HG02798 (cell line): ENCODE data around the gene RAPH1.
"Not testable (repeated sequence)": the region's sequence is repeated elsewhere in the genome, so short reads cannot be mapped to it uniquely, and the experiment has no call there.

Experiments
- ATAC-seq: cut with Tn5 transposase; IDR thresholded peaks from one replicate; pipeline ENCODE4 v1.9.1; 2021; ENCODE audit warnings: mild to moderate bottlenecking; ENCODE audit not compliant: unreplicated experiment, poor library complexity

The RAPH1 gene

DNA sequence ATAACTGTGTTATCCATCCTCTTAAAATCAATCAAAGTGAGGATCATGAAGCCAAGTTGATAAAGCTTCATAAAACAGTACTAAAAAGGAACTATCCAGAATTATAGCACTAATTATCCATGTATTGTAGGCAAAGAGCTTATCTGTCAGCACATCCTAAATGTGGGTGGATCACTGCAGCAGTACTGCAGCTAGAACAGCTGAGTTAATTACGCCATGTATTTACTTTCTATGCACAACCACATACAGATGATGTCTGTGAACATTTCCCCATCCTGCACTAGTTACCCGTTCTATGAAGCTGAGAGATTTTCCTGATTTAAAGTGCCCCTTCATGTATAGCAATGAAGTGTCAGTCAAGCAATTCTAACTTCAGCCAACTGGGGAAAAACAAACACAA is 96.6 kb downstream of the RAPH1 start:
- no peak for ATAC-seq

- ATAC-seq = no peak
Measured at GRCh38 chr2:203437511-203437910, 97.6 kb downstream of the RAPH1 start.

DNA sequence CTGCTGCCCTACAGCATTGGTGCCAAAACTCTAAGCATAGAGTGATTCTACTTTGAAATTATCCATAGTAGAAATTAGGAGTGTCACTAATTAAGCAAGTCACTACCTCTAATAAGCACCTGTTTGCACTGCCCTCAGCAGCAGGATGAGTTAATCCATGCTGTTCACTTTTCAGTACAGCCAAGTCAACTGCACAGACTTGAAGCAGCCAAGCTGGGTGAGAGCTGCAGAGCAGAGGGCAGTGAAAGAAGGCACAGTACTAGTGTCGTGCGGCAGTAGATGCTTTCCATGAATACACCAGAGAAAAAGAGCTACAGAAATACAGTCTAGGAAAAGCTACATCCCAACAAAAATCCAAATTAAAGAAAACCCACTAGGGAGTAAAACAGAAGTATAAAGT is 98.6 kb downstream of the RAPH1 start:
- no peak for ATAC-seq

- ATAC-seq = no peak
Measured at GRCh38 chr2:203432811-203433210, 102.3 kb downstream of the RAPH1 start.

- no peak for ATAC-seq
Measured at GRCh38 chr2:203431391-203432185, 103.5 kb downstream of the RAPH1 start.

- not testable (repeated sequence) for ATAC-seq
Measured at GRCh38 chr2:203429643-203430042, 105.5 kb downstream of the RAPH1 start.

- no peak for ATAC-seq
Measured at GRCh38 chr2:203427061-203427460, 108.0 kb downstream of the RAPH1 start.

DNA sequence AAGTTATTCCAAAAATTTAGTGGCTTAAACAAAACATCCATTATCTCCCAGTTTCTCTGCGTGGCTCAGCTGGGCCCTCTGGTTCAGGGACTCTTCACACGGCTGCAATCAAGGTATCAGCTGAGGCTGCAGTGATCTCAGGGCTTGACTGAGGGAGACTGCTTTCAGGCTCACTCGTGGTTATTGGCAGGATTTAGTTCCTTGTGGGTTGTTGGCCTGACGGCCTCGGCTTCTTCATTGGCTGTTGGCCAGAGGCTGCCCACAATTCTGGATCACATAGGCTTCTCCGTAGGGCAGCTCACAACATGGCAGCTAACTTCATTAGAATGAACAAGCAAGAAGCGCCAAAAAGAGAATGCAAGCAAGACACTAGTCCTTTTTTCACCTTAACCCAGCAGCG is 116.8 kb downstream of the RAPH1 start:
- no peak for ATAC-seq

DNA sequence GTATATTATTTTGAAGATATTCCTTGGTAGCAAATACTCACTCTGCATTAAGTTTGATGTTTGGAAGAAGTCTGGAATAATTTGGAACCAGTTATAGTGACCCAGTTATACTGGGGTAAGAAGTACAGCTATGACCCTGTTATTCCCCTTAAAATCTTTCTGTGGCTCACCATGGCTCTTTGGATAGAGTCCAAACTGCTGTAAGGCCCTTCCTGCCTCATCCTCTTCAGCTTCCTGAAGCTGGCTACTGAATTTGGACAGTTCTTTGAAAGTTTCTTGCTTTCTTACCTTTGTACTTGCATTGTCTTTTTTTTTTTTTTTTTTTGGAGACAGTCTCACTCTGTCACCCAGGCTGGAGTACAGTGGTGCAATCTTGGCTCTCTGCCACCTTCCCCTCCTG is 121.3 kb downstream of the RAPH1 start:
- ATAC-seq = no peak

GRCh38 chr2:203412546-203413331 is 122.4 kb downstream of the RAPH1 start:
- no peak for ATAC-seq

GRCh38 chr2:203407496-203407895 is 127.6 kb downstream of the RAPH1 start:
- ATAC-seq = no peak

- ATAC-seq = no peak
Measured at GRCh38 chr2:203404996-203405395, 130.1 kb downstream of the RAPH1 start.

DNA sequence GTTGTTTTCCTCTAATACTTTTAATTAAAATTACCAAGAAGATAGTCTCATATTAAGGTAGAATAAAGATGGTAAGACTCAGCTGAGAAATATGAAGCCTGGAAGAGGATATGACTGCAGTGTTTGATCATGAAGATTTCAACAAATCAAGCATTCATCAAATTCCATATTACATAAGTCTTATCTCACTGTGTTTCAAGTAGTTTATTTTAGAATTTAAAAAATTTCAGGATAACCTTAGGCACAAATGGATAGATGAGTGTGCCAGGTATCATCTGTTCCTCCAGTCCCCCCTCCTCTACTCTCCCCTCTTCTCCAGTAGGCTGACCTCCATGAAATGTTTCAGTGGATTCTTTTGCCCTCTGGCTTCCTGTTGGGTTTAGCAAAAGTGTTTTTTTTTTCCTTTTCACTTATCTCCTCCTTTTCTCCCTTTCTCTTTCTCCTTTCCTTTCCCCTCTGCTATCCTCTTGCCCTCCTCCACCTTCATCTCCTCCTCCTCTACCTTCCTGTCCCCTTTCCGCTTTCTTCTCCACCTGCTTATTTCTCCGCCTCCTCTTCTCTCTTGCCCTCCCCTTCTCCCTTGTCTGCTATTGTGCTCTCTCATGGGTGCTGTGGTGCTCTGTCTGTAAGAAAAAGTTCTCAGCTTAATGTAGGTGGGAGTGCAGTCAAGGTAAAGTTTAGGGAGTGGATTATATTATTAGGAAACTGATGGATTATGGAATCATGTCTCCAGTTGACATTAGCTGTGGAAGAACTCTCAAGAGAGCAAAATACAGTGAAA is 134.1 kb downstream of the RAPH1 start:
- ATAC-seq = no peak

- no peak for ATAC-seq
Measured at GRCh38 chr2:203399031-203399430, 136.1 kb downstream of the RAPH1 start.

DNA sequence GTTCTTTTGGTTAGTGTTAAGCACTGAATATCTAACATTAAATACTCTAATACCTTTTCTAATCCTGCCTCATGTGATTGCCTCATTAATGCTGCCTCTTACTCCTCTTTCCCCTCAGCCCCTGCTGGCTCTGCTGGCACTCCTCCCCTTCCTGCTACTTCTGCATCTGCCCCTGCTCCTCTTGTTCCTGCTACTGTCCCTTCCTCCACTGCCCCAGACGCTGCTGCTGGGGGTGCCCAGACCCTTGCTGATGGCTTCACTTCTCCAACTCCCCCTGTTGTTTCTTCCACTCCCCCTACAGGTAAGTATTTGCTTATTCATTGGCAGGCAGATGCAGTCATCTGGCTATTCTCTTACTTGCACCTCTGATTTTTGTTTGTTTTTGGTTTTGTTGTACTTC is 138.4 kb downstream of the RAPH1 start:
- ATAC-seq = no peak

DNA sequence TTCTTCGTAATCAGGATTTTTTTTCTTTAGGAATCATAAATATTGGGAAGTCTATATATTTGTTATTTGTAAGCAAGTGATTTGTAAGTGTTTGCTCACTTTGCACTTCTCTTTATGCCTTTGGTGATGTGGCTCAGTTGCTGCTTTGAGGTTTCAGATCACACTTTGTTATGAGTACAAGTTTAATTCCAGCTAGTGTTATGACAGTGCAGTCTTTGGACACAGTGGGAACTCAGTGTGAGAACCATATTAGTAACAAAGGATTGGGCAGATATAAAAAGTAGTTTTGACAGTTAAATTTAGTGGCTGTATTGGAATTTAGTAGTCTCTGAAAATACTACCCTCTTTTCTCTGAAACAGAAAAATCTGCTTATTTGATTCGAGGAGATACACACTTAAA is 139.2 kb downstream of the RAPH1 start:
- no peak for ATAC-seq

DNA sequence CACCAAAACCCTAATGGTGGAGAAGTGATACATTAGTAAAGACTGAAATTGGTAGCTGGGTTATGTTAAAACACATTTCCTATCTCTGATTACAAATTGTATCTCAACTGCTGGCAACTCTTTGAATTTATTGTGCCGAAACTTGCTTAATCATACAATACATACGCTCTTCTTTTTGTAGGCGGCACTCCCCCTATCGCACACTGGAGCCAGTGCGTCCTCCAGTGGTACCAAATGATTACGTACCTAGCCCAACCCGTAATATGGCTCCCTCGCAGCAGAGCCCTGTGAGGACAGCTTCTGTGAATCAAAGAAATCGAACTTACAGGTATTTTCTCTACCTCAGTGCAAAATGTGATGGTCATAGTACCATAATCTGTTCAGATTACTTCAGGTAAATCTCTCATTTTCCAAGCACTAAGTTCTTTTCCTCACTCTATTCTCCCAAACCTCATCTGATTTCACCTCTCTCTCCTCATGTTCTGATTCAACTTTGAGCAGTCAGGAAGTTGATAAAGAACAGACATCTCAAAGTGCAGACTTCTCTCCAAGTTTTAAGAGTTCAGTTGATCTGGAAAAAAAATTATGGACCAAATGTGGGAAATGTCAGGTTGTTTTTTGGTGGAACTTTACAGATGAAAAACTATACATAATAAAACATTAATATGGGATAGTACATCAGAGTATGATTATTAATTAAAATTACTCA is 140.4 kb downstream of the RAPH1 start:
- ATAC-seq = no peak

- not testable (repeated sequence) for ATAC-seq
Measured at GRCh38 chr2:203388153-203388552, 146.9 kb downstream of the RAPH1 start.

DNA sequence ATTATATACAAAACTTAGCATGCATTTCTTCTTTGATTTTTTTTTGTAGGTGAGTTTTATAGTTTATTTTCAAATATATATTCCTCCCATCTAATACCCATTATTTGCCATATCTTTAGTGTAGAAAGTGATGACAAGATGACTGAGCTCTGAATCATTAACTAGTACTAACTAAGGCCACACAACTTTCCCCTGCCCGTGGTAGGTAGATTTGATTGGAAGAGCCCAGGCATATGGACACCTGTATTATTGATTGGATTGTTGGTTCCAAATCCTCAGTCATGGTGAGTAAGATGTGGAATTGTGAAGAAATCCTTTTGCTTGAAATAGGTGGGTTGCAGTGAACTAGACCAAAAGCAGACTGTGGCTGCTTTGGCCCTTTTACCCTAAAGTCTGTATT is 152.1 kb downstream of the RAPH1 start:
- no peak for ATAC-seq

GRCh38 chr2:203379156-203379555 is 155.9 kb downstream of the RAPH1 start:
- ATAC-seq = no peak
